Ascending aorta (tissue), 2 donors: ENCODE measurements around the gene TEX51. TPM values are rescaled to one million over a fixed set of nuclear protein-coding genes. Genes with fewer than 3 reads are reported as not detected.

ENCODE experiments used
- DNase-seq, 2 donors: peaks; one replicate each; pipeline ENCODE4 v3.0.0-alpha.2; 2019; ENCODE audit warnings: low spot score in 2 of 2
- H3K27ac ChIP-seq, 2 donors: fragments of 200-600 bp; sonication (generic); one replicate each; pipeline ENCODE4 v1.5.1; 2016 to 2017; ENCODE audit warnings: mild to moderate bottlenecking in 1 of 2
- H3K27me3 ChIP-seq: fragments of 200-600 bp; sonication (generic); one replicate; pipeline ENCODE4 v1.5.1; 2017
- H3K36me3 ChIP-seq, 2 donors: fragments of 200-600 bp; sonication (generic); one replicate each; pipeline ENCODE4 v1.5.1; 2016
- H3K4me1 ChIP-seq, 2 donors: fragments of 200-600 bp; sonication (generic); one replicate each; pipeline ENCODE4 v1.5.1; 2016 to 2017; ENCODE audit warnings: mild to moderate bottlenecking in 1 of 2
- H3K4me3 ChIP-seq, 2 donors: fragments of 200-600 bp; sonication (generic); one replicate each; pipeline ENCODE4 v1.5.1; 2016 to 2017; ENCODE audit warnings: mild to moderate bottlenecking in 1 of 2
- H3K9me3 ChIP-seq, 2 donors: fragments of 200-600 bp; sonication (generic); one replicate each; pipeline ENCODE4 v1.5.1; 2016
- CTCF ChIP-seq, 3 experiments: fragments of 200-600 bp in 2 of 3; fragments of 450-650 bp in 1 of 3; sonication (generic) in 2 of 3; IDR thresholded peaks; one replicate each; pipeline ENCODE4 v1.5.1; 2016 to 2019; ENCODE audit warnings: antibody characterized with exemption in 3 of 3, mild to moderate bottlenecking in 1 of 3, moderate library complexity in 1 of 3
- intact Hi-C: fragments of 100-400 bp; cut with DNase I; formaldehyde crosslinking; loops from one replicate; pipeline ENCODE4 v1.15.1; 2023
- total RNA-seq: library from RNA; depleted of rRNA; stranded (reverse); fragments of >200 nt; gene quantifications from one replicate; pipeline ENCODE4 v1.1.0, GENCODE V29; 2016

The TEX51 gene
- not detected for total RNA-seq

- Histone ChIP-seq H3K4me3 (no peak within 1 kb of the TSS), H3K4me1 (no peaks in the 10 kb centered on the region), H3K27me3 (no peaks in the 10 kb centered on the region), H3K9me3 (no peaks in the 10 kb centered on the region), H3K36me3 (no peaks in the 10 kb centered on the region), H3K27ac (no peak within 1 kb of the TSS)
- TF ChIP-seq CTCF (IDR thresholded peaks at IDR 0.05), result no peak
- intact Hi-C loops, result no loop called here
- DNase-seq, result peak in 1 of 2 donors; percentile 47
These were observed at the start of gene TEX51 for GRCh38 chr2:126898636-126899035. TEX51 (plus strand) TSS chr2:126898890; CDS start chr2:126898919, 29 bp downstream.

GRCh38 chr2:126849054-126849453, 49.6 kb upstream of the TEX51 start:
- intact Hi-C loops, result no loop called here
- Histone ChIP-seq H3K4me1 (no peaks in the 10 kb centered on the region), H3K27ac (no peak overlapping the region), H3K36me3 (no peaks in the 10 kb centered on the region), H3K27me3 (no peaks in the 10 kb centered on the region), H3K4me3 (no peak overlapping the region), H3K9me3 (peaks cover 0 to 4% of the 10 kb centered on the region in 2 donors)
- TF ChIP-seq CTCF (IDR thresholded peaks at IDR 0.05), result no peak
- no peak for DNase-seq

GRCh38 chr2:126849486-126849885, 49.2 kb upstream of the TEX51 start:
- H3K36me3 ChIP-seq, result no peaks in the 10 kb centered on the region
- no peak for DNase-seq
- intact Hi-C loops, result no loop called here

GRCh38 chr2:126849991-126850535, 48.6 kb upstream of the TEX51 start:
- intact Hi-C loops, result no loop called here

More at GRCh38 chr2:126849486-126849885, 49.2 kb upstream of the TEX51 start:
- H3K27ac ChIP-seq, result no peak overlapping the region
- no peak overlapping the region for H3K4me3 ChIP-seq
- TF ChIP-seq CTCF (IDR thresholded peaks at IDR 0.05), result no peak
- H3K27me3 ChIP-seq, result no peaks in the 10 kb centered on the region
- H3K9me3 ChIP-seq, result peaks cover 0 to 4% of the 10 kb centered on the region in 2 donors
- H3K4me1 ChIP-seq, result no peaks in the 10 kb centered on the region

GRCh38 chr2:126850940-126851339, 47.8 kb upstream of the TEX51 start:
- Histone ChIP-seq H3K27me3 (no peaks in the 10 kb centered on the region), H3K4me1 (no peaks in the 10 kb centered on the region), H3K9me3 (no peaks in the 10 kb centered on the region), H3K4me3 (no peak overlapping the region), H3K27ac (no peak overlapping the region), H3K36me3 (no peaks in the 10 kb centered on the region)
- no peak for DNase-seq
- TF ChIP-seq CTCF (IDR thresholded peaks at IDR 0.05), result no peak
- intact Hi-C loops, result no loop called here

More at GRCh38 chr2:126849991-126850535, 48.6 kb upstream of the TEX51 start:
- Histone ChIP-seq H3K4me1 (no peaks in the 10 kb centered on the region), H3K27ac (no peak overlapping the region), H3K4me3 (no peak overlapping the region), H3K36me3 (no peaks in the 10 kb centered on the region), H3K27me3 (no peaks in the 10 kb centered on the region), H3K9me3 (peaks cover 0 to 3% of the 10 kb centered on the region in 2 donors)
- DNase-seq, result peak in 1 of 2 donors; percentile 34
- no peak for TF ChIP-seq CTCF (IDR thresholded peaks at IDR 0.05)

- H3K4me1 ChIP-seq, result no peaks in the 10 kb centered on the region
- no peaks in the 10 kb centered on the region for H3K36me3 ChIP-seq
- H3K4me3 ChIP-seq, result no peak overlapping the region
- H3K9me3 ChIP-seq, result no peaks in the 10 kb centered on the region
- intact Hi-C loops, result no loop called here
- DNase-seq, result peak in 1 of 2 donors; percentile 31
- no peaks in the 10 kb centered on the region for H3K27me3 ChIP-seq
- no peak for TF ChIP-seq CTCF (IDR thresholded peaks at IDR 0.05)
- no peak overlapping the region for H3K27ac ChIP-seq
These were observed 46.9 kb upstream of the TEX51 start for GRCh38 chr2:126851756-126852155.
